H9 (cell line): ENCODE data around the gene TRAPPC4. TPM values are rescaled to one million over a fixed set of nuclear protein-coding genes. Genes with fewer than 3 reads are reported as not detected.

Source experiments
- DNase-seq: peaks from one replicate; pipeline ENCODE4 v3.0.0-alpha.2; 2017
- H2AFZ ChIP-seq: one replicate; pipeline ENCODE4 v1.6.1; 2013; ENCODE audit warnings: mild to moderate bottlenecking, low read length, control low read depth, moderate library complexity
- H2AK5ac ChIP-seq: 2 replicates; pipeline ENCODE4 v1.6.1; 2013; ENCODE audit warnings: low read length, control low read depth, mixed read lengths; ENCODE audit not compliant: insufficient read length
- H2BK120ac ChIP-seq: one replicate; pipeline ENCODE4 v1.6.1; 2013; ENCODE audit warnings: low read depth, mild to moderate bottlenecking, low read length, control low read depth, inconsistent platforms; ENCODE audit not compliant: poor library complexity, severe bottlenecking
- H2BK12ac ChIP-seq: 2 replicates; pipeline ENCODE4 v1.6.1; 2013; ENCODE audit warnings: low read length, control low read depth, mixed read lengths, low read depth; ENCODE audit not compliant: insufficient read length
- H2BK15ac ChIP-seq: 2 replicates; pipeline ENCODE4 v1.6.1; 2013; ENCODE audit warnings: low read depth, low read length, control low read depth
- H2BK20ac ChIP-seq: one replicate; pipeline ENCODE4 v1.6.1; 2013; ENCODE audit warnings: low read depth, mild to moderate bottlenecking, low read length, control low read depth, inconsistent platforms; ENCODE audit not compliant: poor library complexity, severe bottlenecking
- H2BK5ac ChIP-seq: 2 replicates; pipeline ENCODE4 v1.6.1; 2013; ENCODE audit warnings: low read length, control low read depth, mixed read lengths; ENCODE audit not compliant: insufficient read length
- H3K14ac ChIP-seq: 2 replicates; pipeline ENCODE4 v1.6.1; 2013; ENCODE audit warnings: low read length, control low read depth; ENCODE audit not compliant: insufficient read depth
- H3K18ac ChIP-seq: 2 replicates; pipeline ENCODE4 v1.6.1; 2013; ENCODE audit warnings: low read depth, mild to moderate bottlenecking, mixed read lengths, low read length, control low read depth; ENCODE audit not compliant: insufficient read length
- H3K23ac ChIP-seq: 2 replicates; pipeline ENCODE4 v1.6.1; 2013; ENCODE audit warnings: low read length, control low read depth, mixed read lengths, low read depth; ENCODE audit not compliant: insufficient read length
- H3K23me2 ChIP-seq: 2 replicates; pipeline ENCODE4 v1.6.1; 2013; ENCODE audit warnings: low read depth, mild to moderate bottlenecking, mixed read lengths, low read length, control low read depth; ENCODE audit not compliant: insufficient read length, poor library complexity, severe bottlenecking
- H3K27ac ChIP-seq: 2 replicates; pipeline ENCODE4 v1.5.1; 2013; ENCODE audit warnings: low read length, control low read depth, mixed read lengths, low read depth; ENCODE audit not compliant: insufficient read length
- H3K27me3 ChIP-seq: 2 replicates; pipeline ENCODE4 v1.6.1; 2013; ENCODE audit warnings: low read length, control low read depth, inconsistent platforms; ENCODE audit not compliant: insufficient read depth
- H3K4ac ChIP-seq: 2 replicates; pipeline ENCODE4 v1.6.1; 2013; ENCODE audit warnings: low read depth, mild to moderate bottlenecking, control low read depth, inconsistent platforms, low read length, moderate library complexity
- H3K4me1 ChIP-seq: 2 replicates; pipeline ENCODE4 v1.6.1; 2013; ENCODE audit warnings: low read length, control low read depth, inconsistent platforms; ENCODE audit not compliant: insufficient read depth
- H3K4me2 ChIP-seq: 2 replicates; pipeline ENCODE4 v1.6.1; 2013; ENCODE audit warnings: low read length, control low read depth, mixed read lengths; ENCODE audit not compliant: insufficient read length, insufficient read depth
- H3K56ac ChIP-seq: 2 replicates; pipeline ENCODE4 v1.6.1; 2013; ENCODE audit warnings: low read depth, mild to moderate bottlenecking, mixed read lengths, low read length, control low read depth; ENCODE audit not compliant: insufficient read length
- H3K79me1 ChIP-seq: 2 replicates; pipeline ENCODE4 v1.6.1; 2013; ENCODE audit warnings: low read depth, mild to moderate bottlenecking, moderate library complexity, low read length, control low read depth, inconsistent platforms; ENCODE audit not compliant: insufficient read depth, poor library complexity, severe bottlenecking
- H3K79me2 ChIP-seq: 2 replicates; pipeline ENCODE4 v1.6.1; 2013; ENCODE audit warnings: low read length, control low read depth, inconsistent platforms; ENCODE audit not compliant: insufficient read depth
- H3K9ac ChIP-seq: 2 replicates; pipeline ENCODE4 v1.6.1; 2013; ENCODE audit warnings: low read length, control low read depth, mixed read lengths; ENCODE audit not compliant: insufficient read length; ENCODE audit errors: extremely low read depth
- H3K9me3 ChIP-seq: one replicate; pipeline ENCODE4 v1.6.1; 2013; ENCODE audit warnings: low read depth, low read length, inconsistent platforms; ENCODE audit not compliant: control insufficient read depth
- H3T11ph ChIP-seq: one replicate; pipeline ENCODE4 v1.6.1; 2013; ENCODE audit warnings: mild to moderate bottlenecking, low read length, control low read depth, inconsistent platforms
- H4K20me1 ChIP-seq: one replicate; pipeline ENCODE4 v1.6.1; 2013; ENCODE audit not compliant: control insufficient read depth, insufficient read length, insufficient read depth
- H4K5ac ChIP-seq: 2 replicates; pipeline ENCODE4 v1.6.1; 2013; ENCODE audit warnings: low read depth, mild to moderate bottlenecking, mixed read lengths, low read length, control low read depth; ENCODE audit not compliant: insufficient read length
- H4K8ac ChIP-seq: replicated peaks from 2 replicates; pipeline ENCODE4 v1.6.1; 2013; ENCODE audit warnings: low read length, control low read depth, mixed read lengths, low read depth; ENCODE audit not compliant: insufficient read length
- H4K91ac ChIP-seq: 2 replicates; pipeline ENCODE4 v1.6.1; 2013; ENCODE audit warnings: low read depth, mild to moderate bottlenecking, moderate library complexity, mixed read lengths, low read length, control low read depth; ENCODE audit not compliant: insufficient read length
- H3K27ac Mint-ChIP-seq, 3 experiments: 2 replicates in 2 of 3; 3 replicates in 1 of 3; pipeline ENCODE4 v1.8.0; 2020 to 2021; ENCODE audit warnings: mixed read lengths in 3 of 3, mild to moderate bottlenecking in 1 of 3, moderate library complexity in 1 of 3
- H3K27me3 Mint-ChIP-seq: 2 replicates; pipeline ENCODE4 v1.8.0; 2021; ENCODE audit warnings: low read depth, mild to moderate bottlenecking, moderate library complexity, mixed read lengths
- H3K36me3 Mint-ChIP-seq, 3 experiments: 2 replicates in 2 of 3; 3 replicates in 1 of 3; pipeline ENCODE4 v1.8.0; 2020 to 2021; ENCODE audit warnings: low read depth in 3 of 3, mixed read lengths in 3 of 3; ENCODE audit not compliant: insufficient read depth in 1 of 3
- H3K4me1 Mint-ChIP-seq, 2 experiments: 2 replicates each; pipeline ENCODE4 v1.8.0; 2020; ENCODE audit warnings: mixed read lengths in 2 of 2
- H3K4me3 Mint-ChIP-seq, 2 experiments: 2 replicates in 1 of 2; 3 replicates in 1 of 2; pipeline ENCODE4 v1.8.0; 2020 to 2021; ENCODE audit warnings: mild to moderate bottlenecking in 2 of 2, mixed read lengths in 2 of 2, moderate library complexity in 1 of 2
- H3K9me3 Mint-ChIP-seq, 2 experiments: 2 replicates in 1 of 2; 3 replicates in 1 of 2; pipeline ENCODE4 v1.8.0; 2020; ENCODE audit warnings: mild to moderate bottlenecking in 2 of 2, mixed read lengths in 2 of 2, moderate library complexity in 1 of 2
- CTCF ChIP-seq: fragments of 200-600 bp; sonication (generic); conservative IDR thresholded peaks from 3 replicates; pipeline ENCODE4 v1.8.0; 2021; ENCODE audit warnings: antibody characterized with exemption, mild to moderate bottlenecking
- WGBS: extraction: QIAGEN DNeasy Blood & Tissue Kit; methylation state at CpG from one replicate; pipeline ENCODE4 v1.1.7; 2013; ENCODE audit warnings: missing lambda C conversion rate, low lambda C conversion rate, mixed read lengths; ENCODE audit not compliant: insufficient read length; ENCODE audit errors: extremely low coverage; 5-methylcytosine and 5-hydroxymethylcytosine counted together
- total RNA-seq: library from RNA; stranded (reverse); gene quantifications from 2 replicates; pipeline ENCODE4 v1.2.1, GENCODE V29; 2021

TRAPPC4 gene
- total RNA-seq, 1 experiment from 2014 or later: 82.8 TPM

- peaks cover 4 to 14% of the 10 kb centered on the region in 2 experiments; a peak in 3 of 4 replicates for H3K4me1 Mint-ChIP-seq
- H3K4me1 ChIP-seq: no peaks in the 10 kb centered on the region
- no peaks in the 10 kb centered on the region for H3K27me3 ChIP-seq
- peaks cover 10% of the 10 kb centered on the region for H3K23me2 ChIP-seq
- no peaks in the 10 kb centered on the region for H3K9me3 Mint-ChIP-seq
- no peak overlapping the region for H2BK15ac ChIP-seq
- no peak overlapping the region for H4K8ac ChIP-seq
- no peaks in the 10 kb centered on the region for H3K9me3 ChIP-seq
- H3K79me1 ChIP-seq: peaks cover 2% of the 10 kb centered on the region
- H3K56ac ChIP-seq: no peak overlapping the region
- H4K20me1 ChIP-seq: no peaks in the 10 kb centered on the region
- no CpG with 5 or more reads among the region's 17 CpGs for WGBS
- no peak overlapping the region for H3K23ac ChIP-seq
- no peak overlapping the region for H3T11ph ChIP-seq
- H2BK20ac ChIP-seq: no peak overlapping the region
- no peak overlapping the region for H4K91ac ChIP-seq
- peaks cover 11% of the 10 kb centered on the region; the same call in 1 of the 2 replicates for H3K79me2 ChIP-seq
- H4K5ac ChIP-seq: no peak overlapping the region
- H3K36me3 Mint-ChIP-seq: peaks cover 56 to 81% (median 69%) of the 10 kb centered on the region in 3 experiments
- no peak overlapping the region for H3K27ac ChIP-seq
- no peak overlapping the region; a peak in 1 of 5 replicates for H3K4me3 Mint-ChIP-seq
- no peak overlapping the region for H3K18ac ChIP-seq
- no peak for DNase-seq
- H2AK5ac ChIP-seq: no peak overlapping the region
- H3K27me3 Mint-ChIP-seq: no peaks in the 10 kb centered on the region; the same call in 1 of the 2 replicates
- no peak overlapping the region for H3K9ac ChIP-seq
- no peak overlapping the region for H3K4ac ChIP-seq
- no peak overlapping the region for H2BK5ac ChIP-seq
- no peak overlapping the region for H3K4me2 ChIP-seq
- no peak for TF ChIP-seq CTCF
- no peak overlapping the region for H2AFZ ChIP-seq
- H3K27ac Mint-ChIP-seq: peak overlapping the region in 1 of 3 experiments; percentile 88; a peak in 2 of 7 replicates
- no peak overlapping the region for H3K14ac ChIP-seq
- H2BK12ac ChIP-seq: no peak overlapping the region
- H2BK120ac ChIP-seq: no peak overlapping the region
These were observed 4.2 kb upstream of the TRAPPC4 start for GRCh38 chr11:119014209-119014924.
